GM23248 (cell line): Measurements from ENCODE around the gene MRTFB.

Source experiments
- EZH2 ChIP-seq: fragments of 200-600 bp; sonication (generic); IDR thresholded peaks from 2 replicates; pipeline ENCODE4 v1.6.1; 2018; ENCODE audit warnings: antibody characterized with exemption, mild to moderate bottlenecking; ENCODE audit not compliant: insufficient read depth, poor library complexity, severe bottlenecking
- EZH2phosphoT487 ChIP-seq: fragments of 200-600 bp; sonication (generic); IDR thresholded peaks from 2 replicates; pipeline ENCODE4 v1.6.1; 2018; ENCODE audit warnings: antibody characterized with exemption, moderate library complexity, mild to moderate bottlenecking, low read depth; ENCODE audit not compliant: insufficient read depth

GRCh38 chr16:14268073-14268472, 197.0 kb downstream of the MRTFB start:
- TF ChIP-seq EZH2 (no peak), EZH2phosphoT487 (no peak)
